T47D (cell line): ENCODE results near the gene KCTD15.

Experiments
- DNase-seq, 2 experiments: peaks; one replicate each; pipeline versions ENCODE4 v3.0.0 to v3.0.0-alpha.2; 2011 to 2012; ENCODE audit warnings: low read depth in 1 of 2, low spot score in 1 of 2
- JUND ChIP-seq: IDR thresholded peaks from 2 replicates; pipeline ENCODE4 v1.6.1; 2012; ENCODE audit warnings: low read depth
- in situ Hi-C: cut with HindIII; loops from 2 replicates; pipeline ENCODE4 v1.10.0; 2016; ENCODE audit warnings: low sequenced_read_pairs, low pct_unique_long_range_greater_than_20kb

Gene KCTD15

GRCh38 chr19:33774751-33775150 is 21.9 kb upstream of the KCTD15 start:
- no peak for TF ChIP-seq JUND
- no peak for DNase-seq
- in situ Hi-C loops = no loop called here

- no peak for DNase-seq
- no peak for TF ChIP-seq JUND
- in situ Hi-C loops = no loop called here
Measured at GRCh38 chr19:33775731-33776487, 20.8 kb upstream of the KCTD15 start.

GRCh38 chr19:33777351-33777750 is 19.3 kb upstream of the KCTD15 start:
- in situ Hi-C loops = no loop called here
- DNase-seq = no peak
- TF ChIP-seq JUND = no peak

GRCh38 chr19:33777753-33778088 is 18.9 kb upstream of the KCTD15 start:
- no peak for TF ChIP-seq JUND
- DNase-seq = no peak
- in situ Hi-C loops = no loop called here

- TF ChIP-seq JUND = no peak
- peak; percentile 79 to 81 for DNase-seq
- in situ Hi-C loops = no loop called here
Measured at GRCh38 chr19:33778089-33778791, 18.4 kb upstream of the KCTD15 start.

GRCh38 chr19:33779849-33780248 is 16.8 kb upstream of the KCTD15 start:
- no peak for DNase-seq
- in situ Hi-C loops = no loop called here
- TF ChIP-seq JUND = no peak

- DNase-seq = no peak
- no peak for TF ChIP-seq JUND
- in situ Hi-C loops = no loop called here
Measured at GRCh38 chr19:33780251-33780650, 16.4 kb upstream of the KCTD15 start.

GRCh38 chr19:33780746-33781145 is 15.9 kb upstream of the KCTD15 start:
- in situ Hi-C loops = no loop called here

GRCh38 chr19:33781415-33781935 is 15.2 kb upstream of the KCTD15 start:
- no peak for DNase-seq
- no peak for TF ChIP-seq JUND
- in situ Hi-C loops = no loop called here

More at GRCh38 chr19:33780746-33781145, 15.9 kb upstream of the KCTD15 start:
- no peak for TF ChIP-seq JUND
- no peak for DNase-seq

- in situ Hi-C loops = no loop called here
- DNase-seq = no peak
- TF ChIP-seq JUND = no peak
Measured at GRCh38 chr19:33781996-33782395, 14.7 kb upstream of the KCTD15 start.

- in situ Hi-C loops = no loop called here
Measured at GRCh38 chr19:33784432-33784831, 12.2 kb upstream of the KCTD15 start.

GRCh38 chr19:33785795-33786194 is 10.9 kb upstream of the KCTD15 start:
- no peak for DNase-seq
- TF ChIP-seq JUND = no peak
- in situ Hi-C loops = no loop called here

More at GRCh38 chr19:33784432-33784831, 12.2 kb upstream of the KCTD15 start:
- no peak for TF ChIP-seq JUND
- DNase-seq = no peak

- TF ChIP-seq JUND = no peak
- in situ Hi-C loops = no loop called here
- no peak for DNase-seq
Measured at GRCh38 chr19:33788676-33789075, 8.0 kb upstream of the KCTD15 start.
